Superior temporal gyrus (tissue), 1 donor: ENCODE measurements around the gene COL17A1.

Experiments used
- DNase-seq: peaks from one replicate; pipeline ENCODE4 v3.0.0-alpha.2; 2016; ENCODE audit errors: extremely low spot score

The COL17A1 gene

GRCh38 chr10:104085801-104086400 lies at the start of gene COL17A1:
COL17A1 (minus strand) TSS chr10:104085880; CDS start chr10:104080673, 5,207 bp downstream.
- DNase-seq, result no peak

GRCh38 chr10:104130041-104130440 lies 44.4 kb upstream of the COL17A1 start:
- DNase-seq, result no peak

GRCh38 chr10:104128214-104128613 lies 42.5 kb upstream of the COL17A1 start:
- no peak for DNase-seq

- no peak for DNase-seq
Measured at GRCh38 chr10:104127411-104127810, 41.7 kb upstream of the COL17A1 start.

GRCh38 chr10:104123397-104123796 lies 37.7 kb upstream of the COL17A1 start:
- peak; percentile 83 for DNase-seq

- DNase-seq, result peak; percentile 72
Measured at GRCh38 chr10:104122225-104123107, 36.8 kb upstream of the COL17A1 start.

GRCh38 chr10:104121485-104122224 lies 36.0 kb upstream of the COL17A1 start, which contains the start of gene SFR1:
SFR1 (plus strand) TSS chr10:104122171; CDS start chr10:104122184, 13 bp downstream.
- DNase-seq, result peak; percentile 97

GRCh38 chr10:104120903-104121484 lies 35.3 kb upstream of the COL17A1 start:
- peak; percentile 74 for DNase-seq

GRCh38 chr10:104120512-104120902 lies 34.8 kb upstream of the COL17A1 start:
- DNase-seq, result no peak

- no peak for DNase-seq
Measured at GRCh38 chr10:104119996-104120395, 34.3 kb upstream of the COL17A1 start.

- DNase-seq, result no peak
Measured at GRCh38 chr10:104117839-104118323, 32.2 kb upstream of the COL17A1 start.

- DNase-seq, result no peak
Measured at GRCh38 chr10:104113376-104113956, 27.8 kb upstream of the COL17A1 start.

GRCh38 chr10:104109908-104110662 lies 24.4 kb upstream of the COL17A1 start:
- DNase-seq, result no peak

- no peak for DNase-seq
Measured at GRCh38 chr10:104104926-104105325, 19.2 kb upstream of the COL17A1 start.

- DNase-seq, result no peak
Measured at GRCh38 chr10:104104418-104104817, 18.7 kb upstream of the COL17A1 start.

GRCh38 chr10:104103956-104104355 lies 18.3 kb upstream of the COL17A1 start:
- DNase-seq, result no peak

GRCh38 chr10:104101902-104102301 lies 16.2 kb upstream of the COL17A1 start:
- no peak for DNase-seq

- DNase-seq, result no peak
Measured at GRCh38 chr10:104100795-104101194, 15.1 kb upstream of the COL17A1 start.

- DNase-seq, result no peak
Measured at GRCh38 chr10:104099941-104100340, 14.3 kb upstream of the COL17A1 start.

GRCh38 chr10:104099269-104099668 lies 13.6 kb upstream of the COL17A1 start:
- no peak for DNase-seq
